HUES64 (cell line): ENCODE measurements around the gene CT55.
"Not testable (repeated sequence)": the region's sequence is repeated elsewhere in the genome, so short reads cannot be mapped to it uniquely, and the experiment has no call there.

Source experiments
- H3K27ac ChIP-seq: 2 replicates; pipeline ENCODE4 v1.7.0; 2013; ENCODE audit warnings: low read depth, low read length, inconsistent platforms
- H3K27me3 ChIP-seq: 2 replicates; pipeline ENCODE4 v1.6.1; 2013; ENCODE audit warnings: mild to moderate bottlenecking, low read length; ENCODE audit not compliant: insufficient read depth
- H3K36me3 ChIP-seq: 2 replicates; pipeline ENCODE4 v1.6.1; 2013; ENCODE audit warnings: mild to moderate bottlenecking, low read length; ENCODE audit not compliant: insufficient read depth
- H3K4me1 ChIP-seq: 2 replicates; pipeline ENCODE4 v1.6.1; 2013; ENCODE audit warnings: mild to moderate bottlenecking, low read length, moderate library complexity; ENCODE audit not compliant: insufficient read depth
- H3K4me3 ChIP-seq: 2 replicates; pipeline ENCODE4 v1.5.1; 2013; ENCODE audit warnings: mild to moderate bottlenecking, low read length, moderate library complexity
- H3K9ac ChIP-seq: 2 replicates; pipeline ENCODE4 v1.6.1; 2013; ENCODE audit warnings: mild to moderate bottlenecking, low read depth, low read length
- H3K9me3 ChIP-seq: 2 replicates; pipeline ENCODE4 v1.6.1; 2013; ENCODE audit warnings: low read depth, low read length; ENCODE audit not compliant: insufficient read depth
- WGBS: fragments of 150-250, 120-280 bp; methylation state at CpG from one replicate; pipeline ENCODE4 v1.1.7; 2013; ENCODE audit warnings: missing lambda C conversion rate; 5-methylcytosine and 5-hydroxymethylcytosine counted together

CT55 gene

DNA sequence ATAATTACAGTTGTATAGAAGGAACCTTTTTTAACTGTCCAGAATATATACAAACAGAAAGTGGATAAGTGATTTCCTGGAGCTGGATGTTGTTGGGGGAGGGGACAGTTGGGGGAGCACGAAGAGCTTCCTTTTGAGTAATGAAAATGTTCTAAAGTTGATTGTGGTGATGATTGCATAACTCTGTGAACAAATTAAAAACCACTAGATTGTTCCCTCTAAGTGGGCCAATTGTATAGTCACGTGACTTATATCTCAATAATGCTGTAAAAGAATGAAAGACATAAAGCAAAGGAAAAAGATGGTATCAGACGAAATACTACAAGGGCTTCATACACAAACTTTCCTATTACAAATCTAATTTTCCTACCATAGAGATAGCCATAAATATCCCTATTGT is 2.7 kb downstream of the CT55 start:
- no peaks in the 10 kb centered on the region for H3K9me3 ChIP-seq
- H3K4me1 ChIP-seq, result no peaks in the 10 kb centered on the region
- H3K27ac ChIP-seq, result no peak overlapping the region
- no peaks in the 10 kb centered on the region for H3K36me3 ChIP-seq
- H3K9ac ChIP-seq, result no peak overlapping the region
- H3K4me3 ChIP-seq, result no peak overlapping the region
- 91% methylated on average over 1 of the region's 3 CpGs for WGBS
- H3K27me3 ChIP-seq, result no peaks in the 10 kb centered on the region

DNA sequence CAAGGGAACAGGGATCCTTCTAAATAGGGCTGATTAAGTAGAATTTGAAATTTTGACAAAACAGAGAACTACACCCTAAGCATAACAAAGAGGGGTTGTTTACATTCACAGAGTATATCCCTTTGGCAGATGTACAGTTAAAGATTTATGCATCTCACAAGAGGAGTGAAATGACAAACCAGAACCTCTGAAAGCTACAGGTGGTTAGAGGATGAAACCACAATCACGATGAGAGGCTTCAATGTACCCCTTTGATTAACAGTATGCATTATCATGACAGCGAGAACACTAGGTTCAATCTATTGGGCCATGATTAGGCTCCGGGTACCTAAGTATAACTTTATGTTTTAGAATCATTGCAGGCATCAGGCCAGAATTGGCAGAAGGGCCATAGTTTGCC is 16.5 kb downstream of the CT55 start:
- H3K4me3 ChIP-seq, result not testable (repeated sequence)

DNA sequence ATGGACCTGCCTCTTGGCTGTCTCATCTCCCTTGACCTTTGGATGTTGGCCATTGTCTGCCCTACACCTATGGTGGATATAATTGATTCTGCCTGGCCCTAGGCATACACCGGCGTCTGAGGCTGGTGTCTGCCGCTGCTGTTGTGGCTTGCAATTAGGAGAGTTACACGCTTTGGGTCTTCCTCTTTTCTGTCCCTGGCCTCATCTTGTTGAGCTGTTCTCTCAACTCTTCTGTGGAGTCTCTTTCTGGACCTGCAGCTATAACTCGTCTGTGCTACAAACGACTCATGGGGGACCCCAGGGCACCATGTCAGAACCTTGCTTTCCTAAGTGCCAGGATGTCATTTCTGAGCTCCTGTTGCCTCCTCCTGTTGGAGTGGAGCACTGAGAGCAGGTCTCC is 45.1 kb downstream of the CT55 start:
- not testable (repeated sequence) for H3K27ac ChIP-seq, H3K4me3 ChIP-seq, H3K9me3 ChIP-seq, H3K36me3 ChIP-seq, H3K4me1 ChIP-seq, H3K9ac ChIP-seq, H3K27me3 ChIP-seq
- WGBS, result no CpG with 5 or more reads among the region's 6 CpGs

More for the DNA sequence above, 16.5 kb downstream of the CT55 start:
- not testable (repeated sequence) for H3K27ac ChIP-seq, H3K9ac ChIP-seq, H3K4me1 ChIP-seq, H3K9me3 ChIP-seq, H3K27me3 ChIP-seq, H3K36me3 ChIP-seq
- WGBS, result no CpG with 5 or more reads among the region's 3 CpGs

DNA sequence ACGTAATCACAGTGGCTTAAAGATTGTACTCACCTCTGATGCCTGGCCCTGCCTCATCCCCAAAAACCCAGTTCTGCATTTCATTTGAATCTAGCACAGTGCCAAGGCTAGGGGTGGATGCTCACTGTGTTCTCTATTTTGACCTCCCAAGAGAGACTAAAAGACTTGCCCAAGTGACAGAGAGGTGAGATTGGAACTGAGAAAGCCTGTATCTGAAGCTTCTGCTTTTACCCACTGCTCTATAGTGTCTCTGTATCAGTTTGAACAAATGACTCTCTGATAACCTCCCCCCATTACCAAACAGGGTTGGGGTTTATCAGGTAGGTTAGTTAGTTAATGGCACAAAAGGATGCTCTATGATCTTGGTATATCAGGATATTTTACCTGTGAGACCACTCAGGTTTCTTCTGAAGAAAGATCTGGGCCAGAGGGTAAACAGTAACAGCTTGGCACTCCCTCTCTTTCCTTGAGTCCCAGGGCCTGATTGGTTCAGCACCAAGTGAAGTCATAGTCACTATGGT is 51.1 kb downstream of the CT55 start, which contains the start of gene ETDB:
ETDB (minus strand) TSS at position 471 of the 521 bp plus-strand sequence. CDS start 1,265 bp downstream, outside the sequence.
- WGBS, result no CpG with 5 or more reads among the region's 1 CpG
- H3K4me1 ChIP-seq, H3K9me3 ChIP-seq, H3K9ac ChIP-seq, H3K36me3 ChIP-seq, H3K27ac ChIP-seq, H3K4me3 ChIP-seq, H3K27me3 ChIP-seq: not testable (repeated sequence)

DNA sequence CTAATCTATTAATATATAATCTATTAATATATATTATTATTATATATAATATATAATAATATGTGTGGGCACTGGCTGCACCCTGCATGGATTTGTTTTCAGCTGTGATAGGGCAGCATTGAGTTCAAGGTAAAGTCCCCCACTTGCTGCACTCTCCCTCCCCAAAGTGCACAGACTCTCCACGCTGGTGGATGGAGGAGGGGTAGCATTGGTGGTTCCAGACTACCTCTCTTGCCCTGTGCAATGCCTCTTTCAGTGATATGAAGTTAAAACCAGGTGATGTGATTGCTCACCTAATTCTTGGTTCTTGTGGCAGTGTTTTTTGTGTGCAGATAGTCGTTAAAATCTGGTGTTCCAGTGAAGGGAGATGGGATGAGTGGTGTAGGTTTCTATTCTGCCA is 55.1 kb downstream of the CT55 start:
- H3K4me1 ChIP-seq, H3K9me3 ChIP-seq, H3K4me3 ChIP-seq, H3K9ac ChIP-seq, H3K27ac ChIP-seq, H3K36me3 ChIP-seq, H3K27me3 ChIP-seq: not testable (repeated sequence)
- no CpG with 5 or more reads among the region's 2 CpGs for WGBS

DNA sequence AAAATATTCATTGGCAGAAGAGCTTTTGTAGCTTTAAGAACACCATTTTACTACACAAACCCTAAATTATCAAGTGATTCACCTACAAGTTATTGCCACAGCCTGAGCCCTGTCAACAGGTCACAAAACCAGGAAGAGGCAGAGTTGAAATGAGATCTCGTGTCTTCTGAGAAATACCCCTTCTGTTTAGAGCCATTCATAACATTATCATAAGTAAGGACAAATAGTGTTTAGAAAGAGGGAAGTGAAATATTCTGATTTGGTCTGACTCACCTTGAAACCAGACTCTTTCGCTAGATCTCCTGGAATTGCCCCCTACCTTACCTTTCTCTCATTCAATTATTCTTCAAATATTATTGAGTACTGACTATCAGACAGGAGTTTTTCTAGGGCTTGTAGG is 56.8 kb downstream of the CT55 start:
- no CpG with 5 or more reads among the region's 2 CpGs for WGBS
- H3K4me1 ChIP-seq, result no peaks in the 10 kb centered on the region
- no peaks in the 10 kb centered on the region; the same call in 1 of the 2 replicates for H3K27me3 ChIP-seq
- no peak overlapping the region for H3K9ac ChIP-seq
- no peak overlapping the region for H3K27ac ChIP-seq
- no peak overlapping the region for H3K4me3 ChIP-seq
- no peaks in the 10 kb centered on the region for H3K9me3 ChIP-seq
- H3K36me3 ChIP-seq, result no peaks in the 10 kb centered on the region

DNA sequence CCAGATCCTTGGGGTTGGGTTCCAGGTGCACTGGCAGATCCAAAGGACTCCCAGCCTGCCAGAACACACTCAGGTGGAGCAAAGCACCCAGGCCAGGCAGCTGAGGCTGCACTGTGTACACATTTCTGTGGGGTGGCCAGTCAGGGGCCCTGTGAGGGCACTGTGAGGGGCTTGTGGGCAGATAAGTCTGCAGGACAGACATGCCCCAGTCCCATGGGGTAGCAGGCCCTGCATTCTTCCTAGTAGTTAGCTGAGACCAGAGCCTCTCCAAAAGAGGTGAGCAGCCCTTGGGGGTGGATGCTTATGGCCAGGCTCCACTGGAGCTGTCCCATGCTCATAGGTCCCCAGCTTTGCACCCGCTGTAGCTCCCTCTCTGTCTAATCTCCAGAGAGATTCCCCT is 58.5 kb downstream of the CT55 start:
- Histone ChIP-seq H3K9me3 (no peaks in the 10 kb centered on the region), H3K27ac (no peak overlapping the region), H3K9ac (no peak overlapping the region), H3K4me3 (no peak overlapping the region), H3K27me3 (no peaks in the 10 kb centered on the region; the same call in 1 of the 2 replicates), H3K36me3 (no peaks in the 10 kb centered on the region), H3K4me1 (no peaks in the 10 kb centered on the region)
- 100% methylated on average over 1 of the region's 1 CpG for WGBS

DNA sequence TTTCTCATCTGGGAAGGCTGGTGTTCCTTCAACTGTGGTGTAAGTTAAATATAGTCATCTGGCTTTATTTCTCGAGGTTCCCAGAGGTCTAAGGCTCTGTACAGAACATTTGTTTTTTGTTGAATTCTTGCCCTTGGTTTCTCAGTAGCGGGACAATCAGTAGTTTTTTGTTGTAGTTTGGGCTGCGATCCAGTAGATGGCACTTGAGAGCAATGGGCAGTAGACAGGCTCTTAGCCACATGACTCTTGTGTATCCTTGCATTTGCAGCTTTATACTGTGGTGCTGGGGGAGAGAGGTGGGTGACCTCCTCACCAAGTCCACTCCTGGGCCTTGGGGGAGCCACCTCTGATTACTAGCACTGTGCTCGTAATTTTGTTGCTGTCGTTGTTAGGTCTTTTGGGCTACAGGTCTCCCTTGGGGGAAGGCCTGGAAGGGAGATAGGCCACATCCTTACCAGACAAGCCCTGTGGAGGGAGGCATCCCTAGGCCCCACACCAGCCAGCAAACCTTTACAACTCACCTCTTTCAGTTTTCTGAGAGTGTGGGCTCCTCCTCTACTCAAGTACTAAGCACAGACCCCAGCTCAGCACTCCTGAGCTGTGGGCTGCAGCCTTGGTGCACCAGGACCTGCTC is 59.0 kb downstream of the CT55 start:
- no peak overlapping the region for H3K9ac ChIP-seq
- no peaks in the 10 kb centered on the region for H3K36me3 ChIP-seq
- H3K27ac ChIP-seq, result no peak overlapping the region
- 35% methylated on average over 5 of the region's 5 CpGs for WGBS
- H3K4me3 ChIP-seq, result no peak overlapping the region
- H3K4me1 ChIP-seq, result no peaks in the 10 kb centered on the region
- no peaks in the 10 kb centered on the region; the same call in 1 of the 2 replicates for H3K27me3 ChIP-seq
- no peaks in the 10 kb centered on the region for H3K9me3 ChIP-seq

DNA sequence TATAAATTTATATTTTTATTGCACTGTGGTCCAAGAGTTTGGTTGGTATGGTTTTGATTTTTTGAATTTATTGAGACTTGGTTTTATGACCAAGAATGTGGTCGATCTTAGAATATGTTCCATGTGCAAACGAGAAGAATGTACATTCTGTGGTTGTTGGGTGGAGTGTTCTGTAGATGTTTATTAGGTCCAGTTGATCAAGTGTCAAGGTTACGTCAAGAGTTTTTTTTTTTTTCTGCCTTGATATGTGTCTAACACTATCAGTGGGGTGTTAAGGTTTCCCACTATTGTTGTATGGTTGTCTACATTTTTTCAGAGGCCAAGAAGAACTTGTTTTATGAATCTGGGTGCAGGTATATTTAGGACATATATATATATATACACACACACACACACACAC is 61.6 kb downstream of the CT55 start:
- Histone ChIP-seq H3K4me1 (no peaks in the 10 kb centered on the region), H3K27ac (no peak overlapping the region), H3K9me3 (no peaks in the 10 kb centered on the region), H3K9ac (no peak overlapping the region), H3K4me3 (no peak overlapping the region), H3K36me3 (no peaks in the 10 kb centered on the region), H3K27me3 (no peaks in the 10 kb centered on the region; the same call in 1 of the 2 replicates)
- WGBS, result 89% methylated on average over 3 of the region's 3 CpGs
